ENCODE measurements around the gene EIF3L.
A peak's percentile ranks its signal among the peaks of the same experiment; 100 is the strongest.
"Not testable (repeated sequence)": the region's sequence is repeated elsewhere in the genome, so short reads cannot be mapped to it uniquely, and the experiment has no call there.

The EIF3L gene

DNA sequence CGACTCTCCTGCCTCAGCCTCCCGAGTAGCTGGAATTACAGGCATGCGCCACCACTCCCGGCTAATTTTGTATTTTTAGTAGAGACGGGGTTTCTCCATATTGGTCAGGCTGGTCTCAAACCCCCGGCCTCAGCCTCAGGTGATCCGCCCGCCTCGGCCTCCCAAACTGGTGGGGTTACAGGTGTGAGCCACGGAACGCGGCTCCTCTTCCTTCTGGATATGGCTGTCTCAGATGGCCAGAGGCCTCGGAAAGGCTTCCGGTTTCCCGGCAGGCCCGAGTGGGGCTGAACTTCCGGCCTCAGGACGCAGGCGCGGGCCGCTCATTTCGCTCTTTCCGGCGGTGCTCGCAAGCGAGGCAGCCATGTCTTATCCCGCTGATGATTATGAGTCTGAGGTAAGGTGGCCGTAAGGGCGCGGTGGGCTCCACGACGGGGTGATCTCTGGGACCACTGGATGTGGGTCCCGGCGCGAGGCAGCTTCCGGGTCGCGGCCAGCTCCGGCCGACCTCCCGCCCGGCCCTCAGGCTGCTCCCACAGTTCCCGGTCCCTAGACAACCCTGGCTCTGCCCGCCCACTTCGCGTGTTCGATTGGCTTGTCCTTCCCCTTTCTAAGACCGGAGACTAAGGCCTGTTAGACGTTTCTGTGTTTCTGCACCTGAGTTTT lies at the start of gene EIF3L:
Gene EIF3L, plus strand, starts transcription at position 331 of the 663 bp plus-strand sequence. Its CDS starts 31 bp downstream, at position 362.
- DNase-seq (ENCODE audit: low read depth, low spot score), result peak; percentile 76

DNA sequence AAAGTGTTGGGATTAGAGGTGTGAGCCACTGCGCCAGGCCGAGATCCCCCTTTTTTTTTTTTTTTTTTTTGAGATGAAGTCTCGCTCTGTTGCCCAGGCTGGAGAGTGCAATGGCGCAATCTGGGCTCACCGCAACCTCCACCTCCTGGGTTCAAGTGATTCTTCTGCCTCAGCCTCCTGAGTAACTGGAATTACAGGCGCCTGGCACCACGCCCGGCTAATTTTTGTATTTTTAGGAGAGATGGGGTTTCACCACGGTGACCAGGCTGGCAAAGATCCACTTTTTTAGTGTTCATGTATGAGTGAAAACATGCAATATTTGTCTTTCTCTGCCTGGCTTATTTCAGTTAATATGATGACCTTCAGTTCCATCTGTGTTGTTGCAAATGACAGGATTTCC lies 49.2 kb upstream of the EIF3L start:
- DNase-seq (ENCODE audit: low read depth, low spot score), result not testable (repeated sequence)

DNA sequence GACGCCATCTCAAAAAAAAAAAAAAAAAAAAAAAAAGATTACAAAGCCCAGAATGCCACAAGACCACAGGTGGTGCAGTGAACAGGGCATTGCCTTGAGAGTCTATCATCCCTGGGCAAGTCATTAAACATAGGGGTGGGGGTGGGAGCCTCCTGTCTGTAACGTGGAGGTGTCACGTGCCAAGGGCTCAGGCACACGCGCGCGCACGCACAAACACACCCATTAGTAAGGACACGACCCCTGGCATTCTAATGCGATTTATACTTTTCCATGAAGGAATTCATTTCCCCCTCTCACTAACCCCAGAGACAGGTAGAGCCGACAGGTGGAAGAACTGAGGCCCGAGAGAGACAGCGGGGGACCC lies 47.3 kb upstream of the EIF3L start:
- DNase-seq (ENCODE audit: low read depth, low spot score), result no peak

DNA sequence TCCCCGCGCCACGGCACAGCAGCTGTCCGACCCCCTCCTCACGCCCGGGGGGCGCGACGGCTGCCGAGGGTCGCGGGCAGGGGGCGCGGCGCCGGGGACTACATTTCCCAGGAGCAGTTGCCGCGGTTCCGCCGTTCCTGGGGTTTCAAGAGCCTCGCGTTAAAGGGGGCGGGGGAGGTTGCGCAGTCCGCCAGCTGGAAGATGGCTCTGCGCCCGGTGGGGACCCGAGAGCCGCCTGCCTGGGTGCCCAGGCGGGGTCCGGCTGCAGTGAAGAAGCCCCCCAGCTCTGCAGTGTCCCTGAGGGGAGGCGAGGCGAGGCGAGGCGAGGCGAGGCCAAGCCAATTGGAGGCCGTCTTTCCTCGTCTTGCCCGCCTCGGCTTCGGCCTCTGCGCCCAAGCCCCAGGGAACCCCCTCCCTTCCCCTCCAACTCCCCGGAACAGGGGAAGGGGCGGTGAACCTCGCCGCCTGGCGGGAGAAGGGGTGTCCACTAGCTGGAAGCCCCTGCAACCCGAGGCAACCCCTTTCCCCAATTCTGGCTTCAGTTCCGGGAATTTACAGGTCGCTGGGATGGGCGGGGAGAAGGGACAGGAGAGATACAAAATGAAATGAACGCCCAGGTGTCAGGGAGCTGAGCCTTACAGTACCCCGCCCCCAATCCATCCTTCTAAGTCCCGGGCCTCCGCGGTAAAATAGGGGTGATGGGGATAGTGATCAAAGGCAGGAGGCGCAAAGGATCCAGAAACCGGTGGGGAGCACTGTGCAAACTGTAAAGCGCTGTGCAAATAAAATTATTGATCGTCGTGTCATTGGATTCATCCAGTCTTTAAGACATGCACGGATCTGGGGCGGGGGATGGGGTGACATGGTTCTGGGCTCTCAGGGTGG lies 46.7 kb upstream of the EIF3L start:
- DNase-seq (ENCODE audit: low read depth, low spot score), result no peak

DNA sequence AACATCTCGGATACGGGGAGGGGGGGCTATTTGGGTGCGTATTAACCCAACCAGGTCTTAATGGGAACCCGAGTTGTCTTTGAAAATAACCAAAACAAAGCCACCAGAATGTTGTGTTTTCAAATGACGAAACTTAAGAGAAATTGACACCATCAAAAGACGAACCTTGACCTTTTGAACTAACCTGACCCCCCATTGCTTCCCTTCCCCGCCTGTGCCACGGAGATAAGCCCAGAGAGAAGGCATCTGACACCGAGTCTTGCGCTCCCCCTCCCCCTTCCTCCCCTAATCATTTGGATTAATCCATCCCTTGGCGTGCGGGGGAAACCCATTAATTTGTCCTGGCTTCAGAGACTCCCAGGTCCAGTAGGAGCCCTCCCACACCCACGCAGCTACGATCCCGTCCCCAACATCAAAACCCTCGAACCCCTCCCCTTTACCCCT lies 46.0 kb upstream of the EIF3L start:
- DNase-seq (ENCODE audit: low read depth, low spot score), result no peak

DNA sequence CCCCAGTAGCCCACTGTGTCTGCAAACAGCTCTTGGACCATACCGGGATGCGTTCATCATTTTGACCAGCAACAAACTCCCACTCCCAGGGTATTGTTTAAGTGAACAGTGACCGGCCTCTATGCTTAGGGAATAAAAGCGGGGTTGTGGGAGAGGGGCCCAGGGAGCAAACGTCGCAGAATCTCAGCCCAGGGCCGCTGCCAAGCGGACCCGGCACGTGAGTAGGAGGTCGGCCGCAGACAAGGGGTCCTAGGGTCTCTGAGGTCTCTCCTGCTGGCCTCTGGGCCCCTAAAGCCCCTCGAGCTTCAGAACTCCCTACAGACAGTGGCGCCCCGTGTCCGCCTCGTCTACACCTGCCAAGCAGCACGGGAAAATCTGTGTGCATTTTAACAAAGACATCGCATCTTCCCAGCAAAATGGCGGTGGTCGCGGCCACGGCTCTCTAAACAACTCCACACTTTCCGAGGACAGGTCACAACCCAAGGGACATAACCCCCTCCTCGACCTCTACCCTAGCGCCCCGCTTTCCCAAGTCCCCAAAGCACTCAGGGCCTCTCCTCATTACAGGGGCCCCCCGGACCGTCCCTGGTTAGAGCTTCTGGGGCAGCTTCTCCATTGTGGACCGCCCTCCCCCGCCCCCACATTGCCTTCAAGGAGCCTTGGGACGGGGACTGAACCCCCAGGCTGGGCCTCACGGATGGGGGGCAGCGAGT lies 45.4 kb upstream of the EIF3L start:
- DNase-seq (ENCODE audit: low read depth, low spot score), result no peak

DNA sequence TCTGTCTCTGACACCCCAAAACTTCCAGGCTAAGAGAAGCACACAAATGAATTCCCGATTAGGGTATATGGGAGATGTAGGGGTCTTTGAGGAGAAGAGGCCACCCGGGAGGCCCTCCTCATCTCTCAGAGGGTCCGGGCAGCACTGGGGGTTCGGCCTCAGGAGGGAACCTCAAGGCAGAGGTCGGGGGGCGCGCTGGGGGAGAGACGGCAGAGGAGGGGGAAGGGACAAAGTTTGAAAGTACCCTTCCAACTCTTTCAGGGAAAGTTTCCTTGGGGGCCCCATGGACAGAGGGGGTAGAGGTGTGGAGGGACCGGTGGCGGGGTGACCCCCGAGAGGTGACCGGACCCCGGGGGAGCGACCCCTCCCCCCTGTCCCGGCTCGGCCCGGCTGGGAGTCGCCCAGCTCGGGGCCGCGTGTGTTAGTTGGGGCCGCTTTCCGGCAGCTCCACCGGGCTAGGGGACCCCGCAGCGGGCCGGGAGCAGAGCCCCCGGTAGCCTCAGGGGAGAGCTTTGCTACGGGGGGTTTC lies 44.8 kb upstream of the EIF3L start:
- DNase-seq (ENCODE audit: low read depth, low spot score), result no peak

DNA sequence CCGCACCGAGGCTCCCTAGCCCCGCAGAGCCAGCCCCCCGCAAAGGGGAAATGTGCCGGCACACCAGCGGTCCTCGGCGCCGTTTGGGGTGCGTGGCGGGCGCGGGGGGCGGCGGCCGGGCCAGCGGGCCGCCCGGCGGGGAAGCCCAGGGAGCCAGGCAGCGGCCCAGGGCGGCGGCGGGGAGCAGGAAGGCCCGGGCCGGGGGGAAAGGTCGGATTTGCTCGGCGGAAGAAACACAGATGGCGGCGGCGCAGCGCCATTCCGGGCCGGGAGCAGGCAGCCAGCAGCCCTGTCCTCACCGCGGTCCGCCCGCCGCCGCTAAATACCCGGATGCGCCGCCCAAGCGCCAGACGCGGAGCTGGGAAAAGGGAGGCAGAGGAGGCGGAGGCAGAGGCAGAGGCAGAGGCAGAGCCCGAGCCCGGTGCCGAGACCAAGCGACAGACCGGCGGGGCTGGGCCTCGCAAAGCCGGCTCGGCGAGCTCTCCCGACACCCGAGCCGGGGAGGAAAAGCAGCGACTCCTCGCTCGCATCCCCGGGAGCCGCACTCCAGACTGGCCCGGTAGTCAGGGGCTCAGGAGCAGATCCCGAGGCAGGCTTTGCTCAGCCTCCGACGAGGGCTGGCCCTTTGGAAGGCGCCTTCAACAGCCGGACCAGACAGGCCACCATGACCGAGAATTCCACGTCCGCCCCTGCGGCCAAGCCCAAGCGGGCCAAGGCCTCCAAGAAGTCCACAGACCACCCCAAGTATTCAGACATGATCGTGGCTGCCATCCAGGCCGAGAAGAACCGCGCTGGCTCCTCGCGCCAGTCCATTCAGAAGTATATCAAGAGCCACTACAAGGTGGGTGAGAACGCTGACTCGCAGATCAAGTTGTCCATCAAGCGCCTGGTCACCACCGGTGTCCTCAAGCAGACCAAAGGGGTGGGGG lies 44.1 kb upstream of the EIF3L start:
- DNase-seq (ENCODE audit: low read depth, low spot score), result no peak

DNA sequence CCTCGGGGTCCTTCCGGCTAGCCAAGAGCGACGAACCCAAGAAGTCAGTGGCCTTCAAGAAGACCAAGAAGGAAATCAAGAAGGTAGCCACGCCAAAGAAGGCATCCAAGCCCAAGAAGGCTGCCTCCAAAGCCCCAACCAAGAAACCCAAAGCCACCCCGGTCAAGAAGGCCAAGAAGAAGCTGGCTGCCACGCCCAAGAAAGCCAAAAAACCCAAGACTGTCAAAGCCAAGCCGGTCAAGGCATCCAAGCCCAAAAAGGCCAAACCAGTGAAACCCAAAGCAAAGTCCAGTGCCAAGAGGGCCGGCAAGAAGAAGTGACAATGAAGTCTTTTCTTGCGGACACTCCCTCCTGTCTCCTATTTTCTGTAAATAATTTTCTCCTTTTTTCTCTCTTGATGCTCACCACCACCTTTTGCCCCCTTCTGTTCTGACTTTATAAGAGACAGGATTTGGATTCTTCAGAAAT lies 43.4 kb upstream of the EIF3L start:
- DNase-seq (ENCODE audit: low read depth, low spot score), result no peak

DNA sequence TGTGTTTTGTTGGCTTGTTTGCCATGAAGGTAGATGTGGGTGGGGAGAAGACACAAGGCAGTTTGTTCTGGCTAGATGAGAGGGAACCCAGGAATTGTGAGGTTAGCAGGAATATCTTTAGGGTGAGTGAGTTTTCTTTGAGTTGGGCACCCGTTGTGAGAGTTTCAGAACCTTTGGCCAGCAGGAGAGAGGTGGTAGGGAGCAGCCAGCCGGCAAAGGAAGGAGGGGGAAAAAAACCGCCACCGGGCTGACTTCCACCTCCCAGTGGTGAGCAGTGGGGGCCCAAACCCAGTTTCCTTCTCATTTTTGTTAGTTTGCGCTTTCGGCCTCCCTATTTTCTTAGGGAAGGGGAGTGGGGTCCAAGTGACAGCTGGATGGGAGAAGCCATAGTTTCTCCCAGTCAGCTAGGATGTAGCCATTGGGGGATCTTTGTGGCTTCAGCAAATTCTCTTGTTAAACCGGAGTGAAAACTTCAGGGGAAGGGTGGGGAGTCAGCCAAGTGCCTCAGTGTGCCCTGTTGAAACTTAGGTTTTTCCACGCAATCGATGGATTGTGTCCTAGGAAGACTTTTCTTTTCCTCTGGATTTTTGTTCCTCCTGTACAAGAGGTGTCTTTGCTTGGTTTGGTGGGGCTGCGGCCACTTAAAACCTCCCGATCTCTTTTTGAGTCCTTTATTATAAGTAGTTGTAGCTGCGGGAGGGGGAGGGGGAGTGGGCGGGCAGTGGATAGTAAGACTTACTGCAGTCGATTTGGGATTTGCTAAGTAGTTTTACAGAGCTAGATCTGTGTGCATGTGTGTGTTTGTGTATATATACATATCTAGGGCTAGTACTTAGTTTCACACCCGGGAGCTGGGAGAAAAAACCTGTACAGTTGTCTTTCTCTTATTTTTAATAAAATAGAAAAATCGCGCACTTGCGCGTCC lies 42.5 kb upstream of the EIF3L start:
- DNase-seq (ENCODE audit: low read depth, low spot score), result no peak

DNA sequence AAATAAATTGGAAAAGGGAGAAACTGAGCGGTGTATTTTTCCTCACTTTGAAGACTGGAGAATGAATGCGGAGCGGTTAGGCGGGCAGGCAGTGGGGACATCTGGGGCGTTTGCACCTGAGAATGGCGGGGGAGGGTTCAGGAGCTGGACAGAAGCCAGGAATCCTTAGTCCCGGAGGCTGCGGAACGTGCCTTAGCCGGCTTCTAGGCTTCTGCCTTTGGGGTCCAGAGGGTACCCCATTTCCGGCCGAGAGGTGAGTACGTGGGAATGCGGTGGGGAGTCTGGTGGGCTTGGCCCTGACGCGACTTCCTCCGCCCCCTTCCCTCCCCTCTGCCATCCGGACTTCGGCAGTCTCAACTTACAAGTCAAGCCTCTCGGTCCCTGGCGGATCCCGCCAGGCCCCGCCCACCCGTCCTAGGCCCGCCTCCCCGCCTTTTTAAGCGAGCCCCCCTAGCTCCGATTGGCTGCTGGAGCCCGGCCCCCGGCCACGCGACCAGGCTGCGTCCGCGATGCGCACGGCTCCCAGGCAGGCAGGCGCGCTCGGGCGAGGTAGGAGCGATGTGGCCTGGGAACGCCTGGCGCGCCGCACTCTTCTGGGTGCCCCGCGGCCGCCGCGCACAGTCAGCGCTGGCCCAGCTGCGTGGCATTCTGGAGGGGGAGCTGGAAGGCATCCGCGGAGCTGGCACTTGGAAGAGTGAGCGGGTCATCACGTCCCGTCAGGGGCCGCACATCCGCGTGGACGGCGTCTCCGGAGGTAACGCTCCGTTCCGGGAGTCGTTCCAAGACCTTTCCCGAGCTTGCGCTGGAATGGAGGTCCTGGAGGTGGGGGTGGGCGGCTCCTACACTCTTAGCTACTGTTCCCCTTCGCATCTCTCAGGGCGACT lies 41.6 kb upstream of the EIF3L start, which contains the start of gene GCAT:
Gene GCAT, plus strand, starts transcription at position 525 of the 884 bp plus-strand sequence. Its CDS starts 34 bp downstream, at position 559.
- DNase-seq (ENCODE audit: low read depth, low spot score), result peak; percentile 67

DNA sequence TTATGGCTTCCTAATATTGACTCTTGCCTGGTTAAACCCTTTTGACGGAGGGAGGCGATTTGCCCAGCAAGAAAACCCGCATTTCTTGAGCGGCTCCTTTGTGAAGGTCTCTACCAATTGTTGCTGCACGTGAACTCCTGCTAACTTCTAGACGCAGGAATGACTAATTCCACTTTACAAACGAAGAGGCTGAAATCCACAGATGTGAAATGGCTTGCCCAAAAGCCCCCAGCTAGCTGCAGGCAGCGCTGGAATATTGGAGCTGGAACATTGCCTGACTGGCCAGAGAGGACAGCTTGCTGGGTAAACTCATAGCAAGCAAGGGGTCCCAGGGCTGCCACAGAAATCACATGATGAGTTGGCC lies 40.9 kb upstream of the EIF3L start:
- DNase-seq (ENCODE audit: low read depth, low spot score), result no peak

DNA sequence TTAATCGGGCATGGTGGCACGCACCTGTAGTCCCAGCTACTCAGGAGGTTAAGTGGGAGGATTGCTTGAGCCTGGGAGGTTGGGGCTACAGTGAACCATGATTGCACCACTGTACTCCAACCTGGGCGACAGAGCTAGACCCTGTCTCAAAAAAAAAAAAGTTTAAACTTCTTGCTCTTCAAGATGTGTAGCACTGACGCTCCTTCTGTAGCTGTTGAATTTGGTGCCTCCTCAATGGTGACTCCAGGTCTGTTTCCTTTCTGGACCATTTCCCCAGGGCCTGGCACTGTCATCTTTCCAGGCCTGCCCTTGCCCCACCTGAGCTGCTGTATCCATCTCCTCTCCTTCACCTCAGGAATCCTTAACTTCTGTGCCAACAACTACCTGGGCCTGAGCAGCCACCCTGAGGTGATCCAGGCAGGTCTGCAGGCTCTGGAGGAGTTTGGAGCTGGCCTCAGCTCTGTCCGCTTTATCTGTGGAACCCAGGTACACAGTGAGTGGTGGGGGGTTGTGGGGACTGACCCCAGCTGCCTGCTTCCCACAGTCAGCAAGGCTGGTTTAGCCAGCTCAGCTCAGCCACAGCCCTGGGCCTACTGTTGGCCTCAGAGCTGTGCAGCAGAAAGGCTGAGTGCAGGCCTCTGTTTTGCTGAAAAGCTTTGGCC lies 39.4 kb upstream of the EIF3L start:
- DNase-seq (ENCODE audit: low read depth, low spot score), result no peak

DNA sequence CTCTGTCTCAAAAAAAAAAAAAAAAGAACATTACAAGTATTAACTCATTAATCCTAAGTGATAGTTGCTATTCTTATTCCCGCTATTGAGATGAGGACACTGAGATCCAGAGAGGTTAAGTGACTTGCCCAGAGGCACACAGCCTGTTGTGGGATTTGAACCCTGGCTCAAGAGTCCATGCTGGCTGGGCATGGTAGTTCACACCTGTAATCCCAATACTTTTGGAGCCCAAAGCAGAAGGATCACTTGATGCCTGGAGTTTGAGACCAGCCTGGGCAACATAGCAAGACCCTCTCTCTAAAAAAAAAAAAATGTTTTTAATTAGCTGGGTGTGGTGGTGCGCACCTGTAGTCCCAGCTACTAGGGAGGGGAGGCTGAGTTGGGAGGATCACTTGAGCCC lies 37.4 kb upstream of the EIF3L start:
- no peak for DNase-seq (ENCODE audit: low read depth, low spot score)

DNA sequence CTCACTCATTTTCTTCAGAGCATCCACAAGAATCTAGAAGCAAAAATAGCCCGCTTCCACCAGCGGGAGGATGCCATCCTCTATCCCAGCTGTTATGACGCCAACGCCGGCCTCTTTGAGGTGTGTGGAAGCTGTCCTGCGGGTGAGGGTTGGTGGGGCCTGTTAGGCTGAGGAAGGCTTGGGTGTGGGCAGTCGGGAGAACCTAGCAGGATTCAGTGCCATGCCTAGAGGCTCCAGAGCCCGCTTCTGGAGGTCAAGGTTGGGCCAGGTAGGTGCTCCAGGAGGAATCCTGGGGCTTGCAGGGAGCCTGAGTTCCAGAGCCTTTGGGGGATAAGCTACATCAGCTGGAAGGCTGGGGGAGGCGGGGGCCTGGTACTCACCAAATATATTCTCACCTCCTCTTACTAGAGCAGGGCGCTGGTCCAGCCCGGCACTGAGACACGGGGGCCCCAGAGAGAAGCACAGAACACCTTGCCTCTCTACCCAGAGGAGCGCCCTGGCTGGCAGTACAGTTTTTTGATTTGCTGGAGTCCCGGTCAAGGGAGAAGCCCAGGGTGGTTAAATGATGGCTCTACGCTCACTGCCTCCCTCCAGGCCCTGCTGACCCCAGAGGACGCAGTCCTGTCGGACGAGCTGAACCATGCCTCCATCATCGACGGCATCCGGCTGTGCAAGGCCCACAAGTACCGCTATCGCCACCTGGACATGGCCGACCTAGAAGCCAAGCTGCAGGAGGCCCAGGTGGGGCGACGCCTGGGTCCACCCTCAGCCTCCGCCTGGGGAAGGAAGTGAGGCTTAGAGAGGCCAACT lies 36.1 kb upstream of the EIF3L start:
- DNase-seq (ENCODE audit: low read depth, low spot score), result no peak

DNA sequence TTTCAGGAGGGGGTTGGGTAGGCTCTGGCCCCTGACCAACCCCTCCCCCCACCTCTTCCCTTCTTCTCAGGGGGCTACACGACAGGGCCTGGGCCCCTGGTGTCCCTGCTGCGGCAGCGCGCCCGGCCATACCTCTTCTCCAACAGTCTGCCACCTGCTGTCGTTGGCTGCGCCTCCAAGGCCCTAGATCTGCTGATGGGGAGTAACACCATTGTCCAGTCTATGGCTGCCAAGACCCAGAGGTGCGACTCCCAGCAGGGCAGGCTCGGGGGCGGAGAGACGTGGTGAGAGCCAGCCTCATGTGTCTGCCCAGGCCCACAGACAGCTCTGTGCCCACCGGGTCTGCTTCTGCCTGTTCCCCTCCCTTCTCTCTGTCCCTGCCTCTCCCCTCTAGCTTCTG lies 33.6 kb upstream of the EIF3L start:
- no peak for DNase-seq (ENCODE audit: low read depth, low spot score)

DNA sequence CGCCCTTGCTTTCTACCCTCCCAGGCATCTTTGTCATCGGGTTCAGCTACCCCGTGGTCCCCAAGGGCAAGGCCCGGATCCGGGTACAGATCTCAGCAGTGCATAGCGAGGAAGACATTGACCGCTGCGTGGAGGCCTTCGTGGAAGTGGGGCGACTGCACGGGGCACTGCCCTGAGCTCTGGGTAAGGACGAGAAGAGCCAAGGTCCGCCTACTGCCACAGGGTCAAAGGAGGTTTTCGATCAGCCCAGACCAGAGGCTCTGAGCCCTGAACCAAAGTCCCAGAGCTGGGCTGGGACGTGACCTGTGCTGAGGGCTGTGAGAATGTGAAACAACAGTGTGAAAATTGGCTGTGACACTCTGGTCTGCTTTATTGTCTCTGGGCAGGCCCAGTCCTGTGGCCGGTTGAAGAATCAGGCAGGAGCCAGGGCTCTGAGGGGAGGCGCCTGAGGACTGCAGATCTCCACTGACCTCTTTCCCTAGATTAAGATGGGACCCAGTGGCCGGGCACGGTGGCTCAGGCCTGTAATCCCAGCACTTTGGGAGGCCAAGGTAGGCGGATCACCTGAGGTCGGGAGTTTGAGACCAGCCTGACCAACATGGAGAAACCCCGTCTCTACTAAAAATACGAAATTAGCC lies 32.6 kb upstream of the EIF3L start:
- no peak for DNase-seq (ENCODE audit: low read depth, low spot score)
